ENCODE results near the gene GPRASP1.
A peak's percentile ranks its signal among the peaks of the same experiment; 100 is the strongest.
"Not testable (repeated sequence)": the region's sequence is repeated elsewhere in the genome, so short reads cannot be mapped to it uniquely, and the experiment has no call there.

Gene GPRASP1, protein sequence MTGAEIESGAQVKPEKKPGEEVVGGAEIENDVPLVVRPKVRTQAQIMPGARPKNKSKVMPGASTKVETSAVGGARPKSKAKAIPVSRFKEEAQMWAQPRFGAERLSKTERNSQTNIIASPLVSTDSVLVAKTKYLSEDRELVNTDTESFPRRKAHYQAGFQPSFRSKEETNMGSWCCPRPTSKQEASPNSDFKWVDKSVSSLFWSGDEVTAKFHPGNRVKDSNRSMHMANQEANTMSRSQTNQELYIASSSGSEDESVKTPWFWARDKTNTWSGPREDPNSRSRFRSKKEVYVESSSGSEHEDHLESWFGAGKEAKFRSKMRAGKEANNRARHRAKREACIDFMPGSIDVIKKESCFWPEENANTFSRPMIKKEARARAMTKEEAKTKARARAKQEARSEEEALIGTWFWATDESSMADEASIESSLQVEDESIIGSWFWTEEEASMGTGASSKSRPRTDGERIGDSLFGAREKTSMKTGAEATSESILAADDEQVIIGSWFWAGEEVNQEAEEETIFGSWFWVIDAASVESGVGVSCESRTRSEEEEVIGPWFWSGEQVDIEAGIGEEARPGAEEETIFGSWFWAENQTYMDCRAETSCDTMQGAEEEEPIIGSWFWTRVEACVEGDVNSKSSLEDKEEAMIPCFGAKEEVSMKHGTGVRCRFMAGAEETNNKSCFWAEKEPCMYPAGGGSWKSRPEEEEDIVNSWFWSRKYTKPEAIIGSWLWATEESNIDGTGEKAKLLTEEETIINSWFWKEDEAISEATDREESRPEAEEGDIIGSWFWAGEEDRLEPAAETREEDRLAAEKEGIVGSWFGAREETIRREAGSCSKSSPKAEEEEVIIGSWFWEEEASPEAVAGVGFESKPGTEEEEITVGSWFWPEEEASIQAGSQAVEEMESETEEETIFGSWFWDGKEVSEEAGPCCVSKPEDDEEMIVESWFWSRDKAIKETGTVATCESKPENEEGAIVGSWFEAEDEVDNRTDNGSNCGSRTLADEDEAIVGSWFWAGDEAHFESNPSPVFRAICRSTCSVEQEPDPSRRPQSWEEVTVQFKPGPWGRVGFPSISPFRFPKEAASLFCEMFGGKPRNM (N-terminal part only)

DNA sequence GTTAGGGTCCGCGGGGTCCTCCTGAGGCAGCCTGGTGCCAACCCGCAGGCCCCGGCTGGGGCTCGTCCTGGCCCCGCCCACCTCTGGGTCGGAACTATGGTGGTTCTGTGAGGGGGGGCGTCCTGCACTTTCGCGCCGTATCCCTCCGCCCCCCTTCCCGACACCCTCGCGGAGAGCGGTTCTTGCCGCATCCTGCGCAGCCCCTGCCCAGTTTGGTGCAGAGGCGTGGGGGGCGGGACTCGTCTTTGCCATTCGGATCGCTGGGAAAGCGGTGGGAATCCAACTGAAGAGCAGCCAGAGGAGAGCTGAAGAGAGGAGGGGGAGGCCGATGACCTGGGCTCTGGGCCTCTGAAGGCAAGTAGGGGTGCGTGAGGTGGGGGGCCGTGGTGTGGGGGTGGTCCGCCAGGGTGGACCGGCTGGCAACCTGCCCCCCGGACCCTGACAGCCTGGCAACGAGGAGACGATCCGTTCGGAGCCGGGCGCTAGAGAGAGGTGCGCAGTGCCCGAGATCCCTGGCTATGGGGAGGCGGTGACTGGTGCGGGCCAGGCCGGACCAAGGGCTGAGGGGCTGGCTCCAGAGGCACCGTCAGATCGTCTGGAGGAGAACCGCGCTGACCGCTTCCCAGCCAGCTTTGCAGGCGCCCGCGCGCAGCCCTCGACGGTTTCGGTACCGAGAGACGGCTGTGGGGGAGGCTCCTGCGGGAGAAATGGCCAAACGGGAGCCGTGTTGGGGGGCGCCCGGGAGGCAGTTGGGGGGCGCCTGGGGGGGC lies at the start of gene GPRASP1:
TSS of gene GPRASP1 (plus strand) at position 242 of the 770 bp plus-strand sequence. CDS start 2,431 bp downstream, outside the sequence.
- peak; percentile 63 for DNase-seq

- DNase-seq, result no peak
These were observed 47.0 kb upstream of the GPRASP1 start for GRCh38 chrX:102604327-102604726.

DNA sequence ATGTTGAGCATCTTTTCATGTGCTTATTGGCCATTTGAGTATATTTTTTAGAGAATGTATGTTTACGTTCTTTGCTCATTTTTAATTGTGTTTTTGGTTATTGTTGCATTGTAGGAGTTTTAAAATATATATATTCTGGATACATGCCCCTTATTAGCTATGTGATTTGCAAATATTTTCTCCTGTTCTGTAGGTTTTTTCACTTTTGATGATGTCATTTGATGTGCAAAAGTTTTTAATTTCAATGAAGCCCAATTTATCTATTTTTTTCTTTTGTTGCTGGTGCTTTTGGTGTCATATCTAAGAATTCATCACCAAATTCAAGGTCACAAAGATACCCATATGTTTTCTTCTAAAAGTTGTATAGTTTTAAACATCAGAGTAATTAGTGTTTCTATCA lies 45.2 kb upstream of the GPRASP1 start:
- DNase-seq, result no peak

GRCh38 chrX:102610905-102611304 lies 40.4 kb upstream of the GPRASP1 start:
- DNase-seq, result no peak

DNA sequence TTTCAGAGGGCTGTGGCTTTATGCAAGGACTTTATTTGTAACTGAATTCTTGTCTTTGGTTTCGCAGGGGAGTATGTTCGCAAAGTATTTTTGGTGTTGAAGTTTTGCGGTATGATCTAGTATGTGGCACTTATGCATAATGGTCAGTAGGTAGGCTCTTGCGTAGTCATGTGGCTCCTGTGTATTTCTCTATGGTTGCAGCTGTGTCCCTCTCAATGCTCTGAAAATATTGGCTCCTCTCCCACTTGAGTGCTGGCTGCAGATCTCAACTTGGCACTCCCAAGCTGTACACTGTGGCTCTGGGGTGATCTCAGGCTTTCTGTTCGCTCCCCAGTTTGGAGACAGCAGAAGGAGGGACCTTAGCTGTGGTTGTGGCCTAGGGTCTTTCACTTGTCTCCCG lies 27.2 kb upstream of the GPRASP1 start:
- DNase-seq, result no peak

DNA sequence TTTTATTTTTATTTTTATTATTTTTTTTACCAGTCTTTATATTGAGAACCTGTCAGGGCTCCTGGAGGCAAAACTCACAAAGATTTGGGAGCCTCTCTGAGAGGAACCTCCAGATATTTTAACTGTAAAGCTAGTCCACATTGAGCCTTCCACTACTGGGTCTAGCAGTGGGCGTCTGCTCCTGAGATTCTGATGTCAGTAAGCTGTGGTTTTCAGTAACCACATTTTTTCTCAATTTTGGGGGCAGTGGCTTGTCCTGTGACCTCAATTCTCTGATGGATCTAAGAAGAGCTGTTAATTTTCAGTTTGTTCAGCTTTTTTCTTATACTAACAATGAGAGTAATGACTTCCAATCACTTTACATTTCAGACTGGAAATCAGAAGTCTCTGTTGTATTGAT lies 23.6 kb upstream of the GPRASP1 start:
- no peak for DNase-seq

- DNase-seq, result no peak
These were observed 13.7 kb upstream of the GPRASP1 start for GRCh38 chrX:102637561-102637960.

DNA sequence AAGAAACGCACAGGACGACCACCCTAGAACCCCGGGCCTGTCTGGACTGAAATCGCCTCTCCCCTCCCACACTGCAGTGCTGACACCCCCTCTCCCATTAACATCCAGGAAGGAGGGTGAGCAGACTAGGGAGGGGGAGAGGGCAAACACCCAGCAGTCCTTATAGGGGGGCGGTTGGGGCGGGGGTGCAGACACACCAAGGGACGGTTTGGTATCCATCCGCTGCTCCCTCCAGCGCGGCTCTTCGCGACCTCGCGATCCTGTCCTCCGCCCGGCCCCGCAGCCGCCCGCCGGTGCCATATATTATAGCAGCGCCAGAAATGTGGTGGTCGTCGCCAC lies 411 bp upstream of the GPRASP1 start:
- no peak for DNase-seq

- DNase-seq, result peak; percentile 54
These were observed 877 bp downstream of the GPRASP1 start for GRCh38 chrX:102652031-102652688.

- no peak for DNase-seq
These were observed 3.4 kb downstream of the GPRASP1 start for GRCh38 chrX:102654696-102655095.

DNA sequence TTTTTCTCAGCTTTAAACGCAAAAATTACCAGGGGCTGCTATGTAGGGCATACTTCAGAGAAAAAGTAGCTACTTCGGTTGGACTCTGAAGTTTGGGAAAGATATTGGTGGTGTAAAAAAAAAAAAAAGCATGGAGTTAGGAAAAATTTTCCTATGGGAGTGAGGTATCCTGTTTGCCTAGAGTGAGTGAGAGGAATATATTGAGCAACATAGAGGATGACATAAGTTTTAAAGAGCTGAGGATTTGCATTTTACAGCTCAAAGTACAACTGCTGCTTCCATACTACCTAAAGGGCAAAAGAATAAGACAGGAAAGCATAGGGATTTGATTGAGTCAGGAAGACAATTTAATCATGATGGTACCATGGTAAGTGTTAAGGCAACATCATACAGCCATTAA lies 7.3 kb downstream of the GPRASP1 start:
- no peak for DNase-seq

- DNase-seq, result peak; percentile 83
These were observed 8.8 kb downstream of the GPRASP1 start for GRCh38 chrX:102659790-102660757.

- DNase-seq, result not testable (repeated sequence)
These were observed 12.5 kb downstream of the GPRASP1 start for GRCh38 chrX:102663820-102664219.

- not testable (repeated sequence) for DNase-seq
These were observed 15.8 kb downstream of the GPRASP1 start for GRCh38 chrX:102667034-102667433.

DNA sequence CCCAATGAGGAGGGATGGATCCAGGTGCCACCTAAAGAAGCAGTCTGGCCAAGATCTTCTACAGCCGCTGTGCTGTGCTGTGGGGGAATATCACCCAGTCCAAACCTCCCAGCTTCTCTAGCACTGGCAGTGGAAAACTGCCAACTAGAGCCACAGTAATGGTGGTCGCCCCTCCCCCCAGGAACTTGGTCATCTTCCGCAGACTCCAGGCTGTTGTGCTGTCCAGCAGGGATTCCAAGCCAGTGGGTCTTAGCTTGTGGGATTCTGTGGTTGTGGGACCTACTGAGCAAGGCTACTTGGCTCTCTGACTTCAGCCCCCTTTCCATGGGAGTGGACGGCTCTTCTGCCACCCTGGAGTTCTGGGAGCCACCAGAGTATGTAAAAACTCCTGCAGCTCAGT lies 18.2 kb downstream of the GPRASP1 start:
- no peak for DNase-seq

GRCh38 chrX:102672856-102673255 lies 21.6 kb downstream of the GPRASP1 start:
- no peak for DNase-seq

DNA sequence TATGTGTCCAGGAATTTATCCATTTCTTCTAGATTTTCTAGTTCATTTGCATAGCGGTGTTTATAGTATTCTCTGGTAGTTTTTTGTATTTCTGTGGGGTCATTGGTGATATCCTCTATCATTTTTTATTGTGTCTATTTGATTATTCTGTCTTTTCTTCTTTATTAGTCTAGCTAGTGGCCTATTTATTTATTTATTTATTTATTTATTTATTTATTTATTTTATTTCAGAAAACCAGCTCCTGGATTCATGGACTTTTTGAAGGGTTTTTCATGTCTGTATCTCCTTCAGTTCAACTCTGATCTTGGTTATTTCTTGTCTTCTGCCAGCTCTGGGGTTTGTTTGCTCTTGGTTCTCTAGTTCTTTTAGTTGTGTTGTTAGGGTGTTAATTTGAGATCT lies 26.2 kb downstream of the GPRASP1 start:
- not testable (repeated sequence) for DNase-seq

GRCh38 chrX:102684772-102685520 lies 33.7 kb downstream of the GPRASP1 start:
- DNase-seq, result no peak

GRCh38 chrX:102694749-102695148 lies 43.5 kb downstream of the GPRASP1 start:
- no peak for DNase-seq

- DNase-seq, result no peak
These were observed 45.0 kb downstream of the GPRASP1 start for GRCh38 chrX:102696306-102696705.
